NCI-H510A (cell line): ENCODE data around the gene DDX5.
"Not testable (repeated sequence)": the region's sequence is repeated elsewhere in the genome, so short reads cannot be mapped to it uniquely, and the experiment has no call there.

Source experiments
- DNase-seq: peaks from one replicate; lab custom pipeline; 2025; lab: John Stamatoyannopoulos, UW

Gene DDX5

GRCh38 chr17:64492481-64493109, 13.5 kb downstream of the DDX5 start:
- DNase-seq = no peak

- DNase-seq = no peak
These were observed 14.1 kb downstream of the DDX5 start for GRCh38 chr17:64491994-64492393.

GRCh38 chr17:64491034-64491860, 14.8 kb downstream of the DDX5 start:
- no peak for DNase-seq

- no peak for DNase-seq
These were observed 17.8 kb downstream of the DDX5 start for GRCh38 chr17:64488301-64488700.

GRCh38 chr17:64484380-64484779, 21.7 kb downstream of the DDX5 start:
- DNase-seq = no peak

- no peak for DNase-seq
These were observed 25.1 kb downstream of the DDX5 start for GRCh38 chr17:64480951-64481350.

GRCh38 chr17:64477849-64478248, 28.2 kb downstream of the DDX5 start:
- no peak for DNase-seq

- DNase-seq = no peak
These were observed 33.5 kb downstream of the DDX5 start for GRCh38 chr17:64472564-64472963.

GRCh38 chr17:64471440-64471839, 34.6 kb downstream of the DDX5 start:
- DNase-seq = no peak

- no peak for DNase-seq
These were observed 35.5 kb downstream of the DDX5 start for GRCh38 chr17:64470625-64471024.

GRCh38 chr17:64466834-64467233, 39.3 kb downstream of the DDX5 start:
- not testable (repeated sequence) for DNase-seq

GRCh38 chr17:64466019-64466735, 39.9 kb downstream of the DDX5 start:
- no peak for DNase-seq

- no peak for DNase-seq
These were observed 44.3 kb downstream of the DDX5 start for GRCh38 chr17:64461788-64462187.

GRCh38 chr17:64460955-64461354, 45.1 kb downstream of the DDX5 start:
- DNase-seq = no peak

GRCh38 chr17:64459818-64460217, 46.3 kb downstream of the DDX5 start:
- DNase-seq = not testable (repeated sequence)

- no peak for DNase-seq
These were observed 46.8 kb downstream of the DDX5 start for GRCh38 chr17:64459284-64459747.

GRCh38 chr17:64458756-64459155, 47.3 kb downstream of the DDX5 start:
- DNase-seq = no peak

- no peak for DNase-seq
These were observed 48.9 kb downstream of the DDX5 start for GRCh38 chr17:64457156-64457555.

- no peak for DNase-seq
These were observed 49.9 kb downstream of the DDX5 start for GRCh38 chr17:64455993-64456885.

- no peak for DNase-seq
These were observed 56.5 kb downstream of the DDX5 start for GRCh38 chr17:64449545-64449944.

GRCh38 chr17:64448665-64449512, 57.2 kb downstream of the DDX5 start, which contains the start of gene MILR1:
MILR1 (plus strand) TSS chr17:64449115; CDS start chr17:64449169, 54 bp downstream.
- DNase-seq = no peak
